Stimulated activated CD8-positive, alpha-beta memory T cell treated with anti-CD3 and anti-CD28 coated beads, Interleukin-7, amount 100 ng/mL, for 24 hours (primary cell): ENCODE measurements around the gene KRT3.

Experiments
- DNase-seq: peaks from one replicate; pipeline ENCODE4 v3.0.0-alpha.2; 2020; ENCODE audit warnings: low read depth

The KRT3 gene

GRCh38 chr12:52813885-52814709 lies 18.2 kb upstream of the KRT3 start, which contains the start of gene KRT4:
KRT4 (minus strand) TSS chr12:52814116; CDS start chr12:52814058, 58 bp downstream.
- no peak for DNase-seq

GRCh38 chr12:52813203-52813819 lies 17.4 kb upstream of the KRT3 start:
- DNase-seq, result no peak

GRCh38 chr12:52812749-52813148 lies 16.8 kb upstream of the KRT3 start:
- no peak for DNase-seq

- DNase-seq, result no peak
These were observed 16.1 kb upstream of the KRT3 start for GRCh38 chr12:52812073-52812400.

GRCh38 chr12:52811191-52812072 lies 15.5 kb upstream of the KRT3 start:
- DNase-seq, result no peak

- DNase-seq, result no peak
These were observed 14.6 kb upstream of the KRT3 start for GRCh38 chr12:52810554-52810953.

- no peak for DNase-seq
These were observed 13.2 kb upstream of the KRT3 start for GRCh38 chr12:52809166-52809565.

GRCh38 chr12:52808573-52809160 lies 12.8 kb upstream of the KRT3 start:
- no peak for DNase-seq

- no peak for DNase-seq
These were observed 11.9 kb upstream of the KRT3 start for GRCh38 chr12:52807544-52808470.

GRCh38 chr12:52806821-52807543 lies 11.1 kb upstream of the KRT3 start:
- DNase-seq, result no peak

- no peak for DNase-seq
These were observed 10.4 kb upstream of the KRT3 start for GRCh38 chr12:52806169-52806811.

- DNase-seq, result no peak
These were observed 9.8 kb upstream of the KRT3 start for GRCh38 chr12:52805739-52806138.

GRCh38 chr12:52805000-52805399 lies 9.1 kb upstream of the KRT3 start:
- DNase-seq, result no peak

GRCh38 chr12:52802442-52802841 lies 6.5 kb upstream of the KRT3 start:
- DNase-seq, result no peak

- DNase-seq, result no peak
These were observed 5.9 kb upstream of the KRT3 start for GRCh38 chr12:52801773-52802172.

GRCh38 chr12:52800259-52800917 lies 4.5 kb upstream of the KRT3 start:
- no peak for DNase-seq

- DNase-seq, result no peak
These were observed 3.7 kb upstream of the KRT3 start for GRCh38 chr12:52799505-52800211.

- no peak for DNase-seq
These were observed 3.0 kb upstream of the KRT3 start for GRCh38 chr12:52798671-52799504.
